PC-3 (cell line): Measurements from ENCODE around the gene NEGR1. TPM values are rescaled to one million over a fixed set of nuclear protein-coding genes. Genes with fewer than 3 reads are reported as not detected.

Experiments used
- ATAC-seq: fragments of 200-7000 bp; cut with Tn5 transposase; 2 replicates; pipeline ENCODE4 v1.9.1; 2020; ENCODE audit warnings: mild to moderate bottlenecking, moderate library complexity
- BruUV-seq: library from RNA; stranded (reverse); fragments of 400-500 nt; replicated peaks from 2 replicates; lab custom pipeline; 2021; lab: Mats Ljungman, UMichigan
- CTCF ChIA-PET: fragments of 300-600 bp; sonication (Branson Sonifier 250); formaldehyde crosslinking; loops from one replicate; lab custom pipeline; 2022; ENCODE audit warnings: antibody characterized with exemption; lab: Charles Lee
- POLR2A ChIA-PET: fragments of 300-600 bp; sonication (Branson Sonifier 250); formaldehyde crosslinking; loops from one replicate; lab custom pipeline; 2022; ENCODE audit warnings: antibody characterized with exemption; ENCODE audit not compliant: unreplicated experiment; lab: Charles Lee
- DNase-seq: peaks from one replicate; pipeline ENCODE4 v3.0.0-alpha.2; 2015
- H2AFZ ChIP-seq: fragments of 300-600 bp; sonication (generic); 2 replicates; pipeline ENCODE4 v1.6.0; 2016; ENCODE audit warnings: antibody characterized with exemption, low read length
- H3F3A ChIP-seq: fragments of 300-600 bp; sonication (generic); one replicate; pipeline ENCODE4 v1.6.0; 2017; ENCODE audit warnings: antibody characterized with exemption, low read length, control low read depth, mild to moderate bottlenecking; ENCODE audit not compliant: unreplicated experiment
- H3K27ac ChIP-seq: fragments of 300-600 bp; sonication (generic); 2 replicates; pipeline ENCODE4 v1.5.1; 2016; ENCODE audit warnings: mild to moderate bottlenecking, low read length
- H3K27me3 ChIP-seq: fragments of 300-600 bp; sonication (generic); 2 replicates; pipeline ENCODE4 v1.6.1; 2016; ENCODE audit warnings: low read length, mixed read lengths
- H3K36me3 ChIP-seq: fragments of 300-600 bp; sonication (generic); 2 replicates; pipeline ENCODE4 v1.6.1; 2016; ENCODE audit warnings: low read depth, mixed run types, low read length, mixed read lengths
- H3K4me1 ChIP-seq: fragments of 300-600 bp; sonication (generic); 2 replicates; pipeline ENCODE4 v1.5.1; 2016; ENCODE audit warnings: low read length; ENCODE audit not compliant: insufficient read depth
- H3K4me2 ChIP-seq: fragments of 300-600 bp; sonication (generic); 2 replicates; pipeline ENCODE4 v1.6.0; 2016; ENCODE audit warnings: low read length
- H3K4me3 ChIP-seq: fragments of 300-600 bp; sonication (generic); 2 replicates; pipeline ENCODE4 v1.5.1; 2016; ENCODE audit warnings: mild to moderate bottlenecking, low read length, mixed read lengths
- H3K79me2 ChIP-seq: fragments of 300-600 bp; sonication (generic); 2 replicates; pipeline ENCODE4 v1.6.1; 2017; ENCODE audit warnings: low read length, mixed read lengths
- H3K9ac ChIP-seq: fragments of 300-600 bp; sonication (generic); 2 replicates; pipeline ENCODE4 v1.6.0; 2016; ENCODE audit warnings: mild to moderate bottlenecking, low read length
- H3K9me2 ChIP-seq: fragments of 300-600 bp; sonication (generic); replicated peaks from 2 replicates; pipeline ENCODE4 v1.6.1; 2016; ENCODE audit warnings: mixed run types, low read length, mixed read lengths
- H3K9me3 ChIP-seq: fragments of 300-600 bp; sonication (generic); 2 replicates; pipeline ENCODE4 v1.6.1; 2016; ENCODE audit warnings: low read length, mixed read lengths
- H4K20me1 ChIP-seq: fragments of 300-600 bp; sonication (generic); 2 replicates; pipeline ENCODE4 v1.6.1; 2016; ENCODE audit warnings: low read length, mixed read lengths
- CTCF ChIP-seq: fragments of 300-600 bp; sonication (generic); conservative IDR thresholded peaks from 2 replicates; pipeline ENCODE4 v1.5.1; 2017; ENCODE audit warnings: antibody characterized with exemption, low read depth, mild to moderate bottlenecking, low read length
- EZH2 ChIP-seq: fragments of 300-600 bp; sonication (generic); IDR thresholded peaks from one replicate; pipeline ENCODE4 v1.6.1; 2017; ENCODE audit warnings: antibody characterized with exemption, mild to moderate bottlenecking, low read length; ENCODE audit not compliant: unreplicated experiment
- EZH2phosphoT487 ChIP-seq: fragments of 300-600 bp; sonication (generic); IDR thresholded peaks from 2 replicates; pipeline ENCODE4 v1.6.1; 2018; ENCODE audit warnings: mild to moderate bottlenecking, antibody characterized with exemption, low read length, borderline replicate concordance
- intact Hi-C: fragments of 100-400 bp; cut with micrococcal nuclease; formaldehyde crosslinking; loops from 2 replicates; pipeline ENCODE4 v1.9.0; 2023
- total RNA-seq: library from RNA; depleted of rRNA; stranded (reverse); fragments of >200 nt; gene quantifications from 2 replicates; pipeline ENCODE4 v1.2.3, GENCODE V29; 2014

NEGR1 gene
- total RNA-seq, 1 experiment from 2014 or later = 3.4 TPM

GRCh38 chr1:71647513-71648300 lies 634.6 kb downstream of the NEGR1 start:
- no peak overlapping the region for H3K4me2 ChIP-seq
- no peaks in the 10 kb centered on the region for H3K79me2 ChIP-seq
- no peak overlapping the region for H3K9ac ChIP-seq
- CTCF ChIA-PET = no interaction called here
- no peak overlapping the region for H3K27ac ChIP-seq
- BruUV-seq = no TSS peak
- H3K4me1 ChIP-seq = no peaks in the 10 kb centered on the region
- H3F3A ChIP-seq = no peaks in the 10 kb centered on the region
- H2AFZ ChIP-seq = no peak overlapping the region
- H3K9me2 ChIP-seq = no peaks in the 10 kb centered on the region
- H3K9me3 ChIP-seq = no peaks in the 10 kb centered on the region
- ATAC-seq (no peak), DNase-seq (no peak)
- H3K27me3 ChIP-seq = no peaks in the 10 kb centered on the region
- no peak for TF ChIP-seq EZH2phosphoT487
- no peak for TF ChIP-seq CTCF
- TF ChIP-seq EZH2 = no peak
- POLR2A ChIA-PET = no interaction called here
- no peaks in the 10 kb centered on the region for H4K20me1 ChIP-seq
- no peaks in the 10 kb centered on the region for H3K36me3 ChIP-seq
- intact Hi-C loops = no loop called here
- H3K4me3 ChIP-seq = no peak overlapping the region

GRCh38 chr1:71645015-71645414 lies 637.3 kb downstream of the NEGR1 start:
- Histone ChIP-seq H3K4me3 (no peak overlapping the region), H3K9me2 (no peaks in the 10 kb centered on the region), H3K9me3 (no peaks in the 10 kb centered on the region), H3K27me3 (no peaks in the 10 kb centered on the region), H3K27ac (no peak overlapping the region), H3K9ac (no peak overlapping the region), H3F3A (no peaks in the 10 kb centered on the region), H2AFZ (no peak overlapping the region), H4K20me1 (no peaks in the 10 kb centered on the region), H3K4me1 (no peaks in the 10 kb centered on the region), H3K79me2 (no peaks in the 10 kb centered on the region), H3K4me2 (no peak overlapping the region), H3K36me3 (no peaks in the 10 kb centered on the region)
- no peak for DNase-seq
- intact Hi-C loops = no loop called here
- no peak for TF ChIP-seq EZH2phosphoT487
- TF ChIP-seq EZH2 = no peak
- TF ChIP-seq CTCF = no peak
- ChIA-PET POLR2A (no interaction called here), CTCF (no interaction called here)
- no peak for ATAC-seq
- no TSS peak for BruUV-seq

- ChIA-PET CTCF (no interaction called here), POLR2A (no interaction called here)
- Histone ChIP-seq H4K20me1 (no peaks in the 10 kb centered on the region), H2AFZ (no peak overlapping the region), H3K27ac (no peak overlapping the region), H3K4me2 (no peak overlapping the region), H3K36me3 (no peaks in the 10 kb centered on the region), H3K79me2 (no peaks in the 10 kb centered on the region), H3K27me3 (no peaks in the 10 kb centered on the region), H3K4me3 (no peak overlapping the region), H3K9me2 (no peaks in the 10 kb centered on the region), H3F3A (no peaks in the 10 kb centered on the region), H3K4me1 (peaks cover 5% of the 10 kb centered on the region; the same call in 1 of the 2 replicates), H3K9me3 (no peaks in the 10 kb centered on the region), H3K9ac (no peak overlapping the region)
- DNase-seq (no peak), ATAC-seq (no peak)
- TF ChIP-seq EZH2 = no peak
- no peak for TF ChIP-seq CTCF
- TF ChIP-seq EZH2phosphoT487 = no peak
- no TSS peak for BruUV-seq
- intact Hi-C loops = no loop called here
These were observed 640.4 kb downstream of the NEGR1 start for GRCh38 chr1:71641903-71642302.
